Lung (tissue), 12 donors: ENCODE measurements around the gene DOCK4. TPM values are rescaled to one million over a fixed set of nuclear protein-coding genes. Genes with fewer than 3 reads are reported as not detected.

Source experiments
- ATAC-seq: fragments of 200-7000 bp; cut with Tn5 transposase; one replicate; pipeline ENCODE4 v1.9.1; 2020; ENCODE audit warnings: moderate number of reproducible peaks; ENCODE audit not compliant: insufficient read depth, low FRiP score
- DNase-seq, 3 donors: peaks; one replicate each; pipeline ENCODE4 v3.0.0-alpha.2; 2013 to 2017
- H3K27ac ChIP-seq, 2 donors: one replicate each; pipeline ENCODE4 v1.5.1; 2013; ENCODE audit warnings: mild to moderate bottlenecking in 2 of 2, moderate library complexity in 2 of 2, control low read depth in 1 of 2, inconsistent platforms in 1 of 2, low read depth in 1 of 2, low read length in 1 of 2
- H3K27me3 ChIP-seq, 3 donors: one replicate each; pipeline ENCODE4 v1.5.1; 2013; ENCODE audit warnings: low read length in 2 of 3; ENCODE audit not compliant: control insufficient read depth in 3 of 3, insufficient read depth in 3 of 3
- H3K36me3 ChIP-seq, 4 donors: one replicate each; pipeline ENCODE4 v1.5.1; 2013; ENCODE audit warnings: low read length in 4 of 4, mild to moderate bottlenecking in 1 of 4, moderate library complexity in 1 of 4; ENCODE audit not compliant: control insufficient read depth in 4 of 4, insufficient read depth in 4 of 4
- H3K4me1 ChIP-seq, 5 donors: one replicate each; pipeline ENCODE4 v1.5.1; 2013; ENCODE audit warnings: low read length in 5 of 5, mild to moderate bottlenecking in 2 of 5, moderate library complexity in 1 of 5; ENCODE audit not compliant: control insufficient read depth in 5 of 5, insufficient read depth in 5 of 5
- H3K4me3 ChIP-seq: one replicate; pipeline ENCODE4 v1.5.1; 2013; ENCODE audit warnings: mild to moderate bottlenecking, control low read depth, moderate library complexity
- H3K9ac ChIP-seq, 2 donors: one replicate each; pipeline ENCODE4 v1.5.1; 2013; ENCODE audit warnings: low read length in 2 of 2, control low read depth in 1 of 2; ENCODE audit not compliant: insufficient read depth in 1 of 2
- H3K9me3 ChIP-seq, 4 donors: one replicate each; pipeline ENCODE4 v1.5.1; 2013; ENCODE audit warnings: low read length in 3 of 4, mild to moderate bottlenecking in 1 of 4, moderate library complexity in 1 of 4; ENCODE audit not compliant: control insufficient read depth in 4 of 4, insufficient read depth in 3 of 4
- CTCF ChIP-seq: IDR thresholded peaks from 2 replicates; pipeline ENCODE4 v1.5.1; 2012; ENCODE audit warnings: mild to moderate bottlenecking; ENCODE audit errors: control extremely low read depth, extremely low read depth
- WGBS, 2 donors: extraction: QIAGEN DNeasy Blood & Tissue Kit; methylation state at CpG; one replicate each; pipeline ENCODE4 v1.1.7; 2013; 5-methylcytosine and 5-hydroxymethylcytosine counted together
- polyA plus RNA-seq, 2 donors: library from polyadenylated mRNA; stranded (reverse); fragments of 200-250 nt; gene quantifications; one replicate each; pipeline ENCODE4 v1.2.1, GENCODE V29; 2013
- total RNA-seq, 2 donors: library from RNA; depleted of rRNA in 1 of 2; stranded (reverse); fragments of >200 nt in 1 of 2; gene quantifications; one replicate each; pipeline ENCODE4 v1.2.1, GENCODE V29; 2014 to 2021
- donor health status: control.
- donor health status: control.
- donor health status: Bipolar disorder and iron deficiency.
- donor health status: healthy.
- donor health status: DM: yes; HTN: yes; CAD: no.

Gene DOCK4
- total and polyA plus RNA-seq, 4 donors: 18.7 to 163 (median 40.3) TPM

DNA sequence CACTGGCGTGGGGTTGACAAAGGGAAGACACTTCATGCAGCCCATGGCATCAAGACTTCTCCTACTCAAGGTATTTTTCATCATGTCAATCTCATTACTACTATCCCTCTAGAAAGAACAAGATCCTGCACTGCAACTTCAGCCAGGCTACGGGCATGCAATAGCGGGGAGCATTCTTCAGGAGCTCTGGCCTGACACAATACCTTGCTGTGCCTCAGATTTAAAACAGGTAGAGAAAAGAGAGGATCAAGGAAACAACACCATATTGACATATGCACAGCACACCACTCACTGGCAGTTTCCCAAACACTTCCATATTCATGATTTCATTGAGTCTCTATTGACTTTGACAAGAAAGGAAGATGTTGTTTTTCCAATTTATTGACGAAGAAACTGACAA lies 51.5 kb downstream of the DOCK4 start:
- H3K27ac ChIP-seq: no peak overlapping the region
- no peak overlapping the region for H3K4me3 ChIP-seq
- H3K9ac ChIP-seq: no peak overlapping the region
- no peak for ATAC-seq
- TF ChIP-seq CTCF: no peak
- DNase-seq: no peak
- WGBS, 2 donors: 61 to 86% methylated on average over 4 of the region's 4 CpGs
- no peaks in the 10 kb centered on the region for H3K36me3 ChIP-seq
- no peaks in the 10 kb centered on the region for H3K9me3 ChIP-seq
- no peaks in the 10 kb centered on the region for H3K27me3 ChIP-seq
- peaks cover 0 to 5% (median 0%) of the 10 kb centered on the region in 5 donors for H3K4me1 ChIP-seq

- no peak for TF ChIP-seq CTCF
- no peak for DNase-seq
- WGBS, 2 donors: 90% methylated on average over 2 of the region's 2 CpGs
Observed at GRCh38 chr7:112152186-112152585, 54.0 kb downstream of the DOCK4 start.

GRCh38 chr7:112150823-112151641 lies 55.2 kb downstream of the DOCK4 start:
- Histone ChIP-seq H3K9me3 (no peaks in the 10 kb centered on the region), H3K9ac (no peak overlapping the region), H3K36me3 (no peaks in the 10 kb centered on the region), H3K4me1 (peaks cover 0 to 10% (median 6%) of the 10 kb centered on the region in 5 donors), H3K4me3 (no peak overlapping the region), H3K27me3 (no peaks in the 10 kb centered on the region), H3K27ac (no peak overlapping the region)
- no peak for TF ChIP-seq CTCF
- DNase-seq: no peak
- 83 to 89% methylated on average over 5 of the region's 5 CpGs for WGBS, 2 donors
- no peak for ATAC-seq

More at GRCh38 chr7:112152186-112152585, 54.0 kb downstream of the DOCK4 start:
- H3K4me1 ChIP-seq: peaks cover 0 to 10% (median 6%) of the 10 kb centered on the region in 5 donors
- ATAC-seq: no peak
- H3K27me3 ChIP-seq: no peaks in the 10 kb centered on the region
- no peaks in the 10 kb centered on the region for H3K9me3 ChIP-seq
- H3K36me3 ChIP-seq: no peaks in the 10 kb centered on the region
- H3K4me3 ChIP-seq: no peak overlapping the region
- H3K9ac ChIP-seq: no peak overlapping the region
- H3K27ac ChIP-seq: no peak overlapping the region

GRCh38 chr7:112149734-112150133 lies 56.5 kb downstream of the DOCK4 start:
- WGBS, 2 donors: 82 to 90% methylated on average over 2 of the region's 2 CpGs
- Histone ChIP-seq H3K4me3 (no peak overlapping the region), H3K36me3 (no peaks in the 10 kb centered on the region), H3K9ac (no peak overlapping the region), H3K9me3 (no peaks in the 10 kb centered on the region), H3K27ac (no peak overlapping the region), H3K27me3 (no peaks in the 10 kb centered on the region), H3K4me1 (peaks cover 5 to 18% (median 6%) of the 10 kb centered on the region in 5 donors)
- no peak for DNase-seq
- TF ChIP-seq CTCF: no peak
- ATAC-seq: no peak
